Activated CD8-positive, alpha-beta memory T cell treated with anti-CD3 and anti-CD28 coated beads for 36 hours (primary cell): ENCODE results near the gene CAPN13. TPM values are rescaled to one million over a fixed set of nuclear protein-coding genes. Genes with fewer than 3 reads are reported as not detected.

Experiments used
- CTCF ChIA-PET: fragments of 350-600 bp; sonication (Branson Sonifier 250); formaldehyde crosslinking; loops from one replicate; lab custom pipeline; 2021; ENCODE audit warnings: antibody characterized with exemption; lab: Charles Lee
- POLR2A ChIA-PET: fragments of 350-600 bp; sonication (Branson Sonifier 250); formaldehyde crosslinking; loops from one replicate; lab custom pipeline; 2021; ENCODE audit warnings: antibody characterized with exemption; lab: Charles Lee
- total RNA-seq, 2 experiments: library from RNA; stranded (reverse); gene quantifications; one replicate each; pipeline ENCODE4 v1.2.3, GENCODE V29; 2021

Gene CAPN13
- total RNA-seq, 2 experiments from 2014 or later = not detected

- ChIA-PET POLR2A (no interaction called here), CTCF (interaction anchor here (0.6 kb wide), 1 partner anchor 369 kb away, joined by 5 read pairs; no protein-coding TSS in a partner anchor)
Observed at GRCh38 chr2:30790879-30791278, 16.4 kb downstream of the CAPN13 start.

GRCh38 chr2:30789670-30790210, 17.5 kb downstream of the CAPN13 start:
- ChIA-PET CTCF (no interaction called here), POLR2A (no interaction called here)

GRCh38 chr2:30786923-30787685, 20.1 kb downstream of the CAPN13 start:
- ChIA-PET POLR2A (no interaction called here), CTCF (no interaction called here)

GRCh38 chr2:30784682-30785081, 22.6 kb downstream of the CAPN13 start:
- POLR2A ChIA-PET = no interaction called here
- CTCF ChIA-PET = no interaction called here

DNA sequence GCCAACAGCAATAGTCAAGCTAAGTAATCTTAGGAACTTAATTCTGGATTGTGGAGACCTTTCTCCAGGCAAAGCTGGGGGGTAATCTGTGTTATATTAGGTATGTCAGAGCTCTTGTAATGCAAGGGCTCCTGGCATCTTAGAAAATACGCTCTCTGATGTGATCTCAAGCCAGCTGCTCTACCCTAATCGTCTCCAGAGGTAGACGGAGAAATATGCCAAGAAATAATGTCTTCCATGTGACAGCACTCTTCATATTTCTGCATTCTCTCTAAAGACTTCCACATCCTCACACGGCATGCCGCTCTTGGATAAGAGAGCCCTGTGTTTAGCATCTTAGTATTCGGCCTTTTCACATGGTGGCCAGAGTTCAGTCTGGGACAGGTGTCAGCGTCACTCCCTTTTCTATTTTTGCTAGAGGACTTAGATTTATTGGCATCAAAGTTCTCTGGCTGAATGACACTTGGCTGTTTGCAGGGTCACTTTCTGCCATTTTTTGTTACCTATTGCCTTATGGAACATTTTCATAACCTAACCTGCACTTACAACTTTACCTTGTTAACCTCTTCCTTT, 25.2 kb downstream of the CAPN13 start:
- POLR2A ChIA-PET = no interaction called here
- CTCF ChIA-PET = no interaction called here

- ChIA-PET CTCF (no interaction called here), POLR2A (no interaction called here)
Observed at GRCh38 chr2:30781451-30781850, 25.8 kb downstream of the CAPN13 start.

- CTCF ChIA-PET = no interaction called here
Observed at GRCh38 chr2:30780776-30781330, 26.4 kb downstream of the CAPN13 start.

GRCh38 chr2:30778611-30779010, 28.6 kb downstream of the CAPN13 start:
- ChIA-PET POLR2A (no interaction called here), CTCF (no interaction called here)

More at GRCh38 chr2:30780776-30781330, 26.4 kb downstream of the CAPN13 start:
- POLR2A ChIA-PET = no interaction called here

DNA sequence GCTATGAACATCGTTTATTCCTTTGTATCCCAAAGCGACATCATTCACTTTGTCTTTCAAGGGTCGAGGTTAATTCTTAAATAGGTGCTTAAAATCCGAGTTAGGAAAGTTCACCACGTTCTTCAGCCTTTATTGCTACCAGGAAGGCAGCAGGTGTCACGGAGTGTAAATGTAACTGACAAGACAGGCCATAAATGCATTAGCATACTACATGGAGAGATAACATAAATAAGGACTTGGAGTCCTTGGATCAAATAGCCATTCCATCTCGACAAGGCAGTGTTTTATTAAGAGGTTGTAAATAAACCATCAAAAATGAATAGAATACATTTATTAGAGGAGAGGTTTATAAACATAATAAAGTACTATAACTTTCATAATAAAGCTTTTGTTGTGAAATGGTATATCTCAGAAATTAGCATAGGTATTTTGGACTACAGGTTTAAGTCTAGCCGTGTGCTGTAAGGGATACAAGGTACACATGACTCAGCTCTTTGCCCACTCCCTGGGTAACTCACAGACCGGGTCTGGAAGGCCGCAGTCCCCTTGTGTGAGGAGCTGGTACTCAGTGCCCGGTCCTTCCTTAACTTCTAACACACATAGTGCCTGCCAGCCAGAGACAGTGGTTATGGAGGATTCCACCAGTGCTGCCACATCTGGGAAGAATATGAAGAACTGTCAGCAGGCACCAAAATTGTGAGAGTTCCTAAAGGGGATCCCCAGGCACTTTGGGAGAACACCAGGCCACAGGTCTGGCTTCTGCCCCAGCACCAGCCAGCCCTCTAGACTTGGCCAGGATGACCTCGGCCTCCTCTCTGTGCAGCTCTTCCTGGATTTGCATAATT, 29.4 kb downstream of the CAPN13 start:
- CTCF ChIA-PET = no interaction called here
- POLR2A ChIA-PET = no interaction called here

GRCh38 chr2:30776831-30777635, 30.2 kb downstream of the CAPN13 start:
- POLR2A ChIA-PET = no interaction called here
- CTCF ChIA-PET = interaction anchor here (1.1 kb wide), 1 partner anchor 17 kb away, joined by 3 read pairs; no protein-coding TSS in a partner anchor

GRCh38 chr2:30775833-30776232, 31.4 kb downstream of the CAPN13 start:
- CTCF ChIA-PET = interaction anchor here (1.1 kb wide), 1 partner anchor 16 kb away, joined by 3 read pairs; no protein-coding TSS in a partner anchor
- POLR2A ChIA-PET = no interaction called here

DNA sequence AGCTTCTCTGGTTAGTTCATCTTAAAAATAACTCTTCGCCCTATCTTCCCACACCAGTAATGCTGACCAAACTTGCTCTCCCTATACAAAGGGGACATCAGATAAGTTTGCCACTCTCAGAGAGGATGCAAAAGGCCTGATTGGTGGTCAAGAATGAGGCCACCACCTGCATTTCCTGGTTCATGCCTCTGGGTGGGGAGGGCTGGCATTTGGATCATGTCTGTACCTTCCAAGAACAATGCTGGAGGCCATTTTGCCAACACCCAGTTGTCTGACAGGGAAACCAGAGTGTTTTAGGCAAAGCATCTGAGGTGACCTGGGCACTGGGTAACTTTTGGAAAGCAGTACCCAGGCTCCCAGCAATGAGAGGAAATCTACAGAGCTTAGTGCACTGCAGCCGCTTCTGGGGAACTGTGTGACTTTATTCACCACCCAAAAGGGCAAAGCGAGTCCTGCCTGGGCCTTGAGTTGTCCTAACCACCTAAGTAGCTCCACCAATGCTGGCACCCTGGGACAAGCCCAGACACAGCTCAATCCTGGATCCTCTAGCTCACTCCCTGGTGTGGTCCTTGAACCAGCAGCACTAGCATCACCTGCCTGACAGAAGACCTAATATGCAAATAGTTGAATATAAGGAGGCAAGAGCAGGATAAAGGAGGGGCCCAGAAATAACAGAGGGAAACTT, 35.1 kb downstream of the CAPN13 start:
- POLR2A ChIA-PET = no interaction called here
- CTCF ChIA-PET = no interaction called here

DNA sequence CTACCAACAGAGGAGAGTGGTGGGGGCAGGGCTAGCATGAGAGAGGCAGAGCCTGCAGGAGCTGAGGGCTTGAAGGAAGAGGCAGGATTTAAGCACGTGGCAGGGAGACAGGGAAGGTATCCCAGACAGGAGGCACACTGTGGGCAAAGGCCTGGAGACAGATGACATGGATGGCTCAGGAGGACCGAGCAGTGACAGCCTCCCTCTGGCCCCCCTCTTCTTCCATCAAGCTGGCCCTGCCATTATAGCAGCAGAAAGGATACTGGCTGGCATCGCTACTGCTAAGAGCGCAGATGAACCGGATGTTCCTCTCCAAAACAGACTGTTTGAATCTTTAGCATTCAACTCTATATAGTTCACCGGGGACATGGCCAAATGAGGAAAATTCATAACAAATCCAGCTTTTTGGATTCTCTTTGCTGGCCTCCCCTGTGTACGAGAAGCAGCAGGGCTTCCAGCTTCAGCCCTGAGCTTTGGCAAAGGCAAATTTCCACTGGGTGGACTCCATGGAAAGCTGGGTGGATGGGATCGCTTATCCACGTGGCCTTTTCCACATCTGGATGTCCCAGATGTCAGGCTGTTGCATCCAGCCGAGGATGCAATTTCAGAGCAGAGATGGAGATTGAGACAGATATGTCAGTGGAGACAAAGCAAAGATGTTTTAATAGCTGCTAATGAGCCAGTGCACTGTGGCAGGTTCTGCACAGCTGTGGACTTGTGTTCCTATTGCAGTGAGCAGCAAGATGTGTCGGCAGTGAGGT, 36.2 kb downstream of the CAPN13 start:
- POLR2A ChIA-PET = no interaction called here
- CTCF ChIA-PET = no interaction called here

DNA sequence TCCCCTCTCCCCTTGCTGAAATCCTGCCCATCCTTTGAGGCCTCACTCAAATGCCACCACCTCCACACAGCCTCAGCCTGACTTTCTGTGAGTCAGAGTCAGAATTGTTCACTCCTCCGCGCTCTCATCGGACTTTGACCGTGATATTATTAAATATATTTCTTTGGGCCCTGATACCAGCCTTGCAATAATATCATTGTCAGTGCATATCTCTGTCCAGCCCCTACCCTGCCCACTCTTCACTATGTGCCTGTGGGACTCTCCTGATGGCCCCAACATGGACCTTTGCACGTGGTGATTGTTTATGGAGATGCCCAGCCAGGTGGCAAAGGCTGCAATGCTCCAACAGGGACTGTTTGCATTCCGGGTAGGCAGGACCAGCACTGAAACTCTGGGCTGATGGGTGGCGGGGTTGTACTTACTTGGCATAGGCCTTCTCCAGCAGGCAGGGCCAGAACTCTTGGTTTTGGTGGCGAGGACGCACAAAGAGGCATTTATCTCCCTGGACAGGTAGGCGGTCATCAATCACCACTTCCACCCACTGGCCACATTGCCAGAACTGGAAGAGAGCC, 37.3 kb downstream of the CAPN13 start:
- ChIA-PET CTCF (no interaction called here), POLR2A (no interaction called here)

DNA sequence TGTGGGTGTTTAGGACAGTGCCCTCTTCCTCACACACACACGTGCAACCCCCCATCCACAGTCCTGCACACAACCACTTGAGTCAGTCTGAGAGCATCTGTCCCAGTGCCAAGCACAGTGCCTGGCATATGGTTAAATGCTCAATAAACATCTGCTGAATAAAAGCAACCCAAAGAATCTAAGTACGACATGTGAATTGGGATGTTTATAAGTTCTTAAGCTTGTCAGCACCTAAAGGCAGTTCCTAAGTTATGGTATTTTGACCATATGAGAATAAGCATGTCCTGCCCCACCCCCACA, 37.8 kb downstream of the CAPN13 start:
- CTCF ChIA-PET = no interaction called here

GRCh38 chr2:30768708-30769480, 38.4 kb downstream of the CAPN13 start:
- ChIA-PET CTCF (no interaction called here), POLR2A (no interaction called here)

More for the DNA sequence above, 37.8 kb downstream of the CAPN13 start:
- POLR2A ChIA-PET = no interaction called here
